Stomach smooth muscle (tissue), 2 donors: Measurements from ENCODE around the gene JARID2.

Source experiments
- H3K27ac ChIP-seq: one replicate; pipeline ENCODE4 v1.7.0; 2013; ENCODE audit warnings: mild to moderate bottlenecking, low read length, inconsistent platforms
- H3K27me3 ChIP-seq, 2 donors: one replicate each; pipeline ENCODE4 v1.7.0; 2013; ENCODE audit warnings: low read length in 2 of 2; ENCODE audit not compliant: insufficient read depth in 2 of 2, control insufficient read depth in 1 of 2
- H3K36me3 ChIP-seq, 2 donors: one replicate each; pipeline ENCODE4 v1.7.0; 2013; ENCODE audit warnings: low read length in 2 of 2; ENCODE audit not compliant: control insufficient read depth in 2 of 2, insufficient read depth in 2 of 2
- H3K4me1 ChIP-seq: one replicate; pipeline ENCODE4 v1.7.0; 2013; ENCODE audit warnings: low read length; ENCODE audit not compliant: control insufficient read depth, insufficient read depth
- H3K4me3 ChIP-seq, 2 donors: one replicate each; pipeline ENCODE4 v1.7.0; 2013; ENCODE audit warnings: low read length in 2 of 2
- H3K9ac ChIP-seq, 2 donors: one replicate each; pipeline ENCODE4 v1.7.0; 2013; ENCODE audit warnings: low read length in 2 of 2, mild to moderate bottlenecking in 1 of 2
- H3K9me3 ChIP-seq, 2 donors: one replicate each; pipeline ENCODE4 v1.7.0; 2013; ENCODE audit warnings: low read length in 2 of 2; ENCODE audit not compliant: control insufficient read depth in 2 of 2
- donor health status: healthy.
- donor health status: Pancreatic carcinoma.

The JARID2 gene

DNA sequence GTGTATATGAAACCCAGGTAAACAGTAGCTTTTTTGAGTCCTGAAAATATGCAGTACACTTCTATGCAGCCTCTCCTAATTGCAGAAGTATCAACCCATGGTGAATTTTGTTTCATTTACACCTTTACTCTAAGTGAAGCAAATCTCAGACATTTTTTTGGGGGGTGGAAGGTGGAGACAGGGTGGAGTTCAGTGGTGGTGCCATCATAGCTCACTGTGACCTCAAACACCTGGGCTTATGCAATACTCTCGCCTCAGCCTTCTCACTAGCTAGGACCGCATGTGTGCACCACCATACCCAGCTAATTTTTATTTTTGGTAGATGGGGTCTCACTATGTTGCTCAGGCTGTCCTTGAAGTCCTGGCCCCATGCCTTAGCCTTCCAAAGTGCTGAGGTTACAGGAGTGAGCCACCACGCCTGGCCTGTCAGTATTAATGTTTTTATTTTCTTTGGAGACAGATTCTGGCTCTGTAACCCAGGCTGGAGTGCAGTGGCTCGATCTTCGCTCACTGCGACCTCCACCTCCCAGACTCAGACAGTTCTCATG, 80.3 kb downstream of the JARID2 start:
- no peaks in the 10 kb centered on the region for H3K36me3 ChIP-seq
- peaks cover 15% of the 10 kb centered on the region for H3K4me1 ChIP-seq
- no peaks in the 10 kb centered on the region for H3K27me3 ChIP-seq
- no peak overlapping the region for H3K9ac ChIP-seq
- H3K4me3 ChIP-seq: no peak overlapping the region
- no peak overlapping the region for H3K27ac ChIP-seq
- H3K9me3 ChIP-seq: no peaks in the 10 kb centered on the region

DNA sequence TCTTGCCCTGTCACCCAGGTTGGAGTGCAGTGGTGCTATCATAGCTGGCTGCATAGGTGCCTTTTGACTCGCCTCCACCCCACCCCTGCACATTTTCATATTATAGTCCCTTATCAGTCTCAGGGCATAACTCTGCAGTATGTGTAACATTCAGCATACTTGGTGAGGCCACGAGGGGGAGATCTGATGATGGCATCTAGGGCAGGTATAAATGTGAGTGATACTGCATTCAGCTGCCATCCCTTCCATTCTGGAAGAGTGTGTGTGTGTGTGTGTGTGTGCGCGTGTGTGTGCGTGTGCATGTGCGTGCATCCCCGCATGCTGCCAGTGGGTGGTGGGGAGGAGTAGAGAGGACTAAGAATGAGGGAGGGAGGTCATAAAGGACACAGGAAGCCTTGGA, 81.4 kb downstream of the JARID2 start:
- H3K27ac ChIP-seq: no peak overlapping the region

DNA sequence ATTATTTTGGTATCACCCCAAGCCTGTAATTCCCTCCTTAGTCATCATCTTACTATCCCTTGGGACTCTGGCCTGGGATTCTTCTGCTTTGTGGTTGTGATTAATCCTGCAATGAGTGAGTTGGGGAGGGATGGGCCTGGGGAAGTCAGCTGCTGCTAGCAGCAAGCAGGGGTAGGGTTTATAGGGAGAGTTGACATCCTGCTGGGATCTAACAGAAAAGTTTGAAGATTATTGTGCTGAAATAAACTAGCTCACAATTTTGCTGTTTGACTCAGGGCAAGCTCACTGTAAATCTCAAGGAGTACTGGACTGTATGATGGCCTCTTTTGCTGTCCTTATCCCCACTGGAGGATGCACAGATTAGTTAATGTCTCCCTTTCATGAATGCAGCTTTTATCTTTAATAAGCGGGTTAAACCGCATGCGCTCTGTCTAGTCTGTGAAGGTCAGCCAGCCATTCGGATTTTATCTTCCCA, 83.4 kb downstream of the JARID2 start:
- Histone ChIP-seq H3K36me3 (no peaks in the 10 kb centered on the region), H3K9me3 (no peaks in the 10 kb centered on the region), H3K27me3 (no peaks in the 10 kb centered on the region), H3K27ac (no peak overlapping the region), H3K9ac (no peak overlapping the region), H3K4me1 (peaks cover 13% of the 10 kb centered on the region), H3K4me3 (no peak overlapping the region)

More for the DNA sequence above, 81.4 kb downstream of the JARID2 start:
- H3K36me3 ChIP-seq: no peaks in the 10 kb centered on the region
- H3K9ac ChIP-seq: no peak overlapping the region
- no peak overlapping the region for H3K4me3 ChIP-seq
- H3K4me1 ChIP-seq: peaks cover 15% of the 10 kb centered on the region
- no peaks in the 10 kb centered on the region for H3K9me3 ChIP-seq
- H3K27me3 ChIP-seq: no peaks in the 10 kb centered on the region

DNA sequence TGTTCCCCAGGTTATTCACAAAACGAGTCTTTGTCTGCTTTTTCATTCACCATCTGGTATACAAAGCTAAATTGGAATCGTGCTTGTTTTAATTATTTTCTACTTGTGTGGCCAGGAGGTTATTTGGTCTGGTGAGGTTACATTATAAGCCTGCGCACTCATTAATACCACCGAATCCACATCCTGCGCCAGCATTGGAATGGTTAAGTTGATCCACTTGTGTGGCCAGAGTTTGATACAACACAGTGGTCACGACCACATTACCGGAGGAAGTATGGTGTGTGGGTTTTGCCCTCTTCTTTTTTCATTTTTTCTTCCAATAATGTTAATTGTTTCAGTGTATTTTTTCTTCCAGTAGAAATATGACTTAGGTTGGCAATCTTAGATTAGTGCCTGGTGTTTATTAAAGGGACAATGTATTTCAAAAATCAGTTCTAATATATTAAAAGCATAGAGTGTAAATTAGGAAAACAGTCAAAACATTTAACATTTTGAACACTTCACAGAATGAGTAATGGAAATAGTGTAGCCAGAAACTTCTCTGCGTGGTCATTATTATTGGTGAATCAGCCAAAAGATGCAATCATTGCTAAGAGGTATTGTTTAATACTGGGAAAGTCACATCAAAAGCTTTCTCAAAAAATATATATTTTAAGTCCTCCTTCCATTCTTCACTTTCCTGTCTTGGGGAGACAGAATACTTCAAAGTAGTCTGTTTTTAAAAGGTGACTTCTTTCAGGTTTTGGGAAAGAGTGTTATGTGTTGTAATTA, 84.5 kb downstream of the JARID2 start:
- H3K4me3 ChIP-seq: no peak overlapping the region
- no peaks in the 10 kb centered on the region for H3K36me3 ChIP-seq
- peaks cover 13% of the 10 kb centered on the region for H3K4me1 ChIP-seq
- no peaks in the 10 kb centered on the region for H3K9me3 ChIP-seq
- no peaks in the 10 kb centered on the region for H3K27me3 ChIP-seq
- H3K27ac ChIP-seq: no peak overlapping the region
- H3K9ac ChIP-seq: no peak overlapping the region

DNA sequence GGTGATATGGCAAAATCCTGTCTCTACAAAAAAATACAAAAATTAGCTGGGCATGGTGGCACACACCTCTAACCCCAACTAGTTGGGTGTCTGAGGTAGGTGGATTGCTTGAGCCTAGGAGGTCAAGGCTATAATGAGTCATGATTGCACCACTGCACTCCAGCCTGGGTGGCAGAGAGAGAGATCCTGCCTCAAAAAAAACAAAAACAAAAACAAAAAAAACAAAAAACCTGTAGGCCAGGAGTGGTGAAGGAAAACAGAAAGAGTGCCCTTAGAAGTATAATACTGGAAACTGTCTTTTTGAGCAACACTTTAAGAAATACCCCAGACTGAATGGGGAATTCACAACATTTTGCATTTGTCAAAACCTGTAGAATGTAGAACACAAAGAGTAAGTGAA, 85.3 kb downstream of the JARID2 start:
- peaks cover 15% of the 10 kb centered on the region for H3K4me1 ChIP-seq
- H3K27ac ChIP-seq: no peak overlapping the region
- no peak overlapping the region for H3K4me3 ChIP-seq
- H3K27me3 ChIP-seq: no peaks in the 10 kb centered on the region
- no peaks in the 10 kb centered on the region for H3K36me3 ChIP-seq
- H3K9me3 ChIP-seq: no peaks in the 10 kb centered on the region
- H3K9ac ChIP-seq: no peak overlapping the region

DNA sequence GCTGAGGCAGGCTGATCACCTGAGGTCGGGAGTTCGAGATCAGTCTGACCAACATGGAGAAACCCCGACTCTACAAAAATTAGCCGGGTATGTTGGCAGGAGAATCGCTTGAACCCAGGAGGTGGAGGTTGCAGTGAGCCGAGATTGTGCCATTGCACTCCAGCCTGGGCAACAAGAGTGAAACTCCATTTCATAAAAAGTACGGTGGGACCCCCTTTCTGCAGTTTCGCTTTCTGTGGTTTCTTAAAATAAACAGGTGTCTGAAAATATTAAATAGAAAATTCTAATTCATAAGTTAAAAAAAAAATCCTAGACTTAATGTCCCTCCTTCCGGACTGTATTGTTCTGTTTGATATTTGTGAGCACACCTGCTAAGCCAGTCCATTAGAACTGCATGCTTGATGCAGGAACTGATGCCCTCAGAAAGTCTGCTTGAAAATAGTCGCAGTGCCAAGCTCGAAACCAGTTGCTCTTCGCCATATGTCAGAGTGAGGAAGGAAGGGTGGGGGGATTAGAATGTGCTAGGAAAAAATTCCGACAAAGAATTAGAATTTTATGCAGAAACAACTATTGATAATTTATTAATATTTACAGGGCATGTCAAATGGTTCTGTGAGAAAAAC, 85.9 kb downstream of the JARID2 start:
- no peak overlapping the region for H3K9ac ChIP-seq
- no peak overlapping the region for H3K27ac ChIP-seq
- no peak overlapping the region for H3K4me3 ChIP-seq
- H3K4me1 ChIP-seq: peaks cover 13% of the 10 kb centered on the region
- H3K36me3 ChIP-seq: no peaks in the 10 kb centered on the region
- no peaks in the 10 kb centered on the region for H3K27me3 ChIP-seq
- H3K9me3 ChIP-seq: no peaks in the 10 kb centered on the region

DNA sequence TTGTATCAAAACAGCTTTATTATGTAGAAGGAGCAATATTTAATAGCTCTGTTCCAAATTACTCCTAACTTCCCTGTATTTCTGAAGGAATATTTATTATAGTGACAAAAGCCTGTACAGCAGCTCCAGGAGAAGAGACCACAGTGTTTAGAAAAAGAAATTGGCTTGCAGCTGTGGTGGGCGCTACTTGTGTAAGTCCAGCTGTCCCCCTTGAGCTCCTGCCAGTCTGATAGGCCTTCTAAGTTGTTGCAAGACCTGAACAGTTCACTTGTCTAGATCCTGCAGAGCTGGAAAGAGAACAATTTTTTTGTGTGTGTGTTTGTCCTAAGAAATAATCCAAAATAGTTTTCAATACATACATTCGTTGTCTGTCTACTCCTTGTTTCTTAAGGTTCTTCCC, 86.6 kb downstream of the JARID2 start:
- Histone ChIP-seq H3K9me3 (no peaks in the 10 kb centered on the region), H3K36me3 (no peaks in the 10 kb centered on the region), H3K4me1 (peaks cover 13% of the 10 kb centered on the region), H3K9ac (no peak overlapping the region), H3K4me3 (no peak overlapping the region), H3K27ac (no peak overlapping the region), H3K27me3 (no peaks in the 10 kb centered on the region)

DNA sequence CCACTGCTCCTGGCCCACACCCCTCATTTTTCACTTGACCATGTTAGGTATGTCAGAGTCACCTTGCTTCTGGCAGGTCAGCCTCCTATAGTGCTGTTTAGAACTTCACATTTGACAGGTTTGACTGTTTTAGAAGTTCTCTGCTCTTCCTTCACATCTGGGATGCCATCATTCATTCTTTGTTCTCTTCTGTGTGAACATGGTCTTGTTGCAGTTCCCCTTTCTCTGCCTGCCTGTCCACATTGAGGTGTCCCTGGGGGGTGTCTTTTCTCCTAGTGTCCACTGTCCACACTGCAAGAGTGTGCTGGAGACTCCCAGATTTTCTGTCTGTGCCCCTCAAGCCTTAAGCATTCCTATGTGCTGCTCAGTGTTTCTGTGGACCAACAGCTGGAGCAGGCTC, 89.5 kb downstream of the JARID2 start:
- H3K9me3 ChIP-seq: no peaks in the 10 kb centered on the region
- no peak overlapping the region for H3K27ac ChIP-seq
- H3K4me1 ChIP-seq: peaks cover 10% of the 10 kb centered on the region
- no peaks in the 10 kb centered on the region for H3K36me3 ChIP-seq
- H3K4me3 ChIP-seq: no peak overlapping the region
- no peak overlapping the region for H3K9ac ChIP-seq
- no peaks in the 10 kb centered on the region for H3K27me3 ChIP-seq

DNA sequence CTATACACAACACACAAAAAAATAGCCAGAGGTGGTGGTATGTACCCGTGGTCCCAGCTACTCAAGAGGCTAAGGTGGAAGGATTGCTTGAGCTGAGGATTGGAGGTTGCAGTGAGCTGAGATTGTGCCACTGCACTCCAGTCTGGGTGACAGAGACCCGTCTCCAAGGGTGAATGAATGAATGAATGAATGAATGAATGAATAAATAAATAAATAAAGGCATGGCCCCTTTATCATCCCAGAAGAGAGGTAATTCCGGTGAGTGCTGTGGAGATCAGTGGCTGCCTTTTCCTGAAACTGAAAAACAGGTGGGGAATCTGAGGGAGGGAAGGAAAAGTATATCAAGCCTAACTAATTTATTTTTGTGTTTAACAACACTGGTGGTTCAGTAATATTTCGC, 90.0 kb downstream of the JARID2 start:
- H3K9ac ChIP-seq: no peak overlapping the region
- H3K27ac ChIP-seq: no peak overlapping the region
- no peaks in the 10 kb centered on the region for H3K9me3 ChIP-seq
- H3K4me3 ChIP-seq: no peak overlapping the region
- peaks cover 10% of the 10 kb centered on the region for H3K4me1 ChIP-seq
- no peaks in the 10 kb centered on the region for H3K36me3 ChIP-seq
- H3K27me3 ChIP-seq: no peaks in the 10 kb centered on the region

DNA sequence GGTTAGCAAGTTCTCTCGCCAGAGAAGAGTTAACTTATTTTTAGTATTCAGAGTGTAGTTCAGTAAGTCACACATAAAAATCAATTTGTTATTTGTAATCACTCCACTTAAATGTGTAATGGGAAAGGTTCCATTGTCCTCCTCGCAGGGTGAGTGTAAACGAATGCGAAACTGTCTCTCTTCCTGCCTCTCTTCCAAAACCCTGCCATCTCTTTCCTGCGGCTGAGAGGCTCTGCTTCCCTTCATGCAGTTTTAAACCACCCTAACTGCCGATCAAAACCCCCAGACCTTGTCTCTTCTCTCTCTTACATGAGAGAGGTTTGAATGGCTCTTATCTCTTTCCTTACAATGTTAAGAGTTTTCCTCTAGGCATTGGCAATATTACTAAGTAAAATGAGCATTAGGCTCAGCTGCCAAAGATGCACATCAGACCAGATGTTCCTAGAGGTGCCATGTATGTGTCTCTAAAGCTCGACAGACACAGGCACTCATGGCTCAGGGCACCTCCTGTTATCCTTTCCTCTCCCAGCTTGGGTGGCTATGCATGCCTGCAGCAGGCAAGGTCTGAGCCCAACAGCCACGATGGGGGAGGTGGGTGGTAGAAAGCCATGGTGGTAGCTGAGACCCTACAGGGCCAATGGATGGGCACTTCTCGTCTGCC, 91.2 kb downstream of the JARID2 start:
- H3K9me3 ChIP-seq: no peaks in the 10 kb centered on the region
- peaks cover 15% of the 10 kb centered on the region for H3K4me1 ChIP-seq
- no peak overlapping the region for H3K27ac ChIP-seq

More for the DNA sequence above, 91.2 kb downstream of the JARID2 start:
- Histone ChIP-seq H3K27me3 (no peaks in the 10 kb centered on the region), H3K9ac (no peak overlapping the region), H3K4me3 (no peak overlapping the region), H3K36me3 (no peaks in the 10 kb centered on the region)
